ENCODE measurements around the gene CBX1. TPM values are rescaled to one million over a fixed set of nuclear protein-coding genes. Genes with fewer than 3 reads are reported as not detected.

CBX1 gene
- total RNA-seq (10 to 100 TPM; 45.6 to 81.1 TPM), polyA plus RNA-seq (10 to 100 TPM; 33.3 to 52.3 TPM)
- long read RNA-seq, donor 1, transcript CBX1-201 (5 exons, 2,232 nt): major isoform, 14 of 19 reads
- long read RNA-seq, donor 1, partial matches to known transcripts: 5 of 19 reads
- long read RNA-seq, donor 1, other reads (novel, unspliced or antisense): 0 of 19 reads
- long read RNA-seq, donor 2, transcript CBX1-201 (5 exons, 2,232 nt): major isoform, 5 of 13 reads
- long read RNA-seq, donor 2, partial matches to known transcripts: 4 of 13 reads
- long read RNA-seq, donor 2, other reads (novel, unspliced or antisense): 4 of 13 reads

GRCh38 chr17:48101012-48101720 is at the start of gene CBX1:
Gene CBX1, minus strand, starts transcription at chr17:48101478. Its CDS starts 24,474 bp downstream, at chr17:48077004.
- peak; percentile 97 to 98 for DNase-seq
- 1% methylated on average over 66 to 79 of the region's 79 CpGs for WGBS, 2 donors
- intact Hi-C loops (cut with DNase I): no loop called here
- Histone ChIP-seq H3K4me3 (ENCODE audit: low read length in 2 of 2) (peak within 1 kb of the TSS; percentile 71 to 94), H3K9me3 (ENCODE audit: control insufficient read depth, low read length) (no peaks in the 10 kb centered on the region), H3K27ac (ENCODE audit: low read depth in 1 of 2, low read length in 2 of 2) (peak within 1 kb of the TSS; percentile 38 to 73), H3K27me3 (ENCODE audit: control insufficient read depth in 1 of 2, insufficient read depth in 2 of 2, low read length in 1 of 2) (no peaks in the 10 kb centered on the region), H3K36me3 (ENCODE audit: control insufficient read depth in 1 of 2, insufficient read depth in 2 of 2, low read length in 1 of 2) (no peaks in the 10 kb centered on the region), H3K4me1 (ENCODE audit: control insufficient read depth in 1 of 2, insufficient read depth in 2 of 2, low read length in 2 of 2) (no peaks in the 10 kb centered on the region)
- ATAC-seq (ENCODE audit: low FRiP score): peak; percentile 98

- ATAC-seq (ENCODE audit: low FRiP score) (no peak), DNase-seq (no peak)
- no peaks in the 10 kb centered on the region for H3K36me3 ChIP-seq (ENCODE audit: control insufficient read depth in 1 of 2, insufficient read depth in 2 of 2, low read length in 1 of 2)
- no peaks in the 10 kb centered on the region for H3K4me1 ChIP-seq (ENCODE audit: control insufficient read depth in 1 of 2, insufficient read depth in 2 of 2, low read length in 2 of 2)
- H3K27me3 ChIP-seq (ENCODE audit: control insufficient read depth in 1 of 2, insufficient read depth in 2 of 2, low read length in 1 of 2): no peaks in the 10 kb centered on the region
- no peak overlapping the region for H3K4me3 ChIP-seq (ENCODE audit: low read length in 2 of 2)
- WGBS, 2 donors: 57 to 61% methylated on average over 11 of the region's 11 CpGs
- intact Hi-C loops (cut with DNase I): no loop called here
- H3K27ac ChIP-seq (ENCODE audit: low read depth in 1 of 2, low read length in 2 of 2): no peak overlapping the region
- no peaks in the 10 kb centered on the region for H3K9me3 ChIP-seq (ENCODE audit: control insufficient read depth, low read length)
These were observed 49.3 kb upstream of the CBX1 start for GRCh38 chr17:48150597-48151001.

GRCh38 chr17:48149787-48150463 is 48.6 kb upstream of the CBX1 start:
- Histone ChIP-seq H3K4me1 (ENCODE audit: control insufficient read depth in 1 of 2, insufficient read depth in 2 of 2, low read length in 2 of 2) (no peaks in the 10 kb centered on the region), H3K4me3 (ENCODE audit: low read length in 2 of 2) (no peak overlapping the region), H3K9me3 (ENCODE audit: control insufficient read depth, low read length) (no peaks in the 10 kb centered on the region), H3K36me3 (ENCODE audit: control insufficient read depth in 1 of 2, insufficient read depth in 2 of 2, low read length in 1 of 2) (no peaks in the 10 kb centered on the region), H3K27me3 (ENCODE audit: control insufficient read depth in 1 of 2, insufficient read depth in 2 of 2, low read length in 1 of 2) (no peaks in the 10 kb centered on the region), H3K27ac (ENCODE audit: low read depth in 1 of 2, low read length in 2 of 2) (no peak overlapping the region)
- intact Hi-C loops (cut with DNase I): no loop called here
- no peak for ATAC-seq (ENCODE audit: low FRiP score)
- DNase-seq: no peak
- WGBS, 2 donors: 79 to 81% methylated on average over 4 of the region's 4 CpGs

DNA sequence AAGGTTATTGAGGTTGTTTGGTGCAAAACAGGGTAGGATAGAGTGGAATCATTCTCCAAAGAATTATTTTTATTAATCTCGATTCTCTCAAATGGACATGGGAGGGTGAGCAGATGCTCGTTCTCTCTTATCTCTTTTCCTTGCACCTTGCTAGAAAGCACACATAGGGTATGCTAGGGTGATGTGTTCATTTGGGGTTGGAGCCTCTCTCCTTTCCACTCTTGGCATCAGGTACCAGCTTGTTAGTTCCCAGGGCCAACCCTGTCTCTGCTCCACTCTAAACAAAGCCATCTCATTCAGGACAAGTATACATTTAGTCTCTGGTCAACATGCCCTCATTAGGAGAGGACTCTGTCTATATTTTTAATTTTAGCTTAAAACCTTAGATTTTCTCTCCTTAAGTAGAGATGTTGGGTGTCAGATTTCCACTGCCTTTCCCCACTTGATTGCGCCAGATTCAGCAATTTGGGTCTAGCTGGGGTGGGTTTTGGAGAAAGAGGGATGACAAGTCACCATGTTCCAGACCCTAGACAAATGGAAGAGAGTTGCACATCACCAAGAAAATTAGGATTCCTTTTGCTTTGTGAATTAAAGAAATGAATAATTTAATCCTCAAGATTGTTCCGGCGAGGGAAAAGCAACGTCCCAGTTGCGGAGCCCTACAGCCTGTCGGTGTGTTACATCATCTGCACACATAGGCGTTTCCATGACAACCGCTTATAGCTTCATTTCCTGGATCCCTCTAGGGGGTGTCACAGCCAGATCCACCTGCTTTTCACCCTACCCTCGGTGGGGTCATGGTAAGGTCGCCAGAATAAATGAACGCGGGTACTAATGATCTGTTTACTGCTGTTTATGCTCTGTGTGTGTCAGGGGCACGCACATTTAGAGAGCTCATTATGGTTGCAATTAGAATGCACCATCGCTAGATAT is 47.8 kb upstream of the CBX1 start:
- H3K4me1 ChIP-seq (ENCODE audit: control insufficient read depth in 1 of 2, insufficient read depth in 2 of 2, low read length in 2 of 2): no peaks in the 10 kb centered on the region
- H3K4me3 ChIP-seq (ENCODE audit: low read length in 2 of 2): no peak overlapping the region
- no peaks in the 10 kb centered on the region for H3K36me3 ChIP-seq (ENCODE audit: control insufficient read depth in 1 of 2, insufficient read depth in 2 of 2, low read length in 1 of 2)
- no peaks in the 10 kb centered on the region for H3K9me3 ChIP-seq (ENCODE audit: control insufficient read depth, low read length)
- ATAC-seq (ENCODE audit: low FRiP score): no peak
- WGBS, 2 donors: 49 to 56% methylated on average over 16 of the region's 16 CpGs
- no peak for DNase-seq
- intact Hi-C loops (cut with DNase I): no loop called here
- H3K27me3 ChIP-seq (ENCODE audit: control insufficient read depth in 1 of 2, insufficient read depth in 2 of 2, low read length in 1 of 2): peaks cover 0 to 3% of the 10 kb centered on the region in 2 donors
- H3K27ac ChIP-seq (ENCODE audit: low read depth in 1 of 2, low read length in 2 of 2): no peak overlapping the region

DNA sequence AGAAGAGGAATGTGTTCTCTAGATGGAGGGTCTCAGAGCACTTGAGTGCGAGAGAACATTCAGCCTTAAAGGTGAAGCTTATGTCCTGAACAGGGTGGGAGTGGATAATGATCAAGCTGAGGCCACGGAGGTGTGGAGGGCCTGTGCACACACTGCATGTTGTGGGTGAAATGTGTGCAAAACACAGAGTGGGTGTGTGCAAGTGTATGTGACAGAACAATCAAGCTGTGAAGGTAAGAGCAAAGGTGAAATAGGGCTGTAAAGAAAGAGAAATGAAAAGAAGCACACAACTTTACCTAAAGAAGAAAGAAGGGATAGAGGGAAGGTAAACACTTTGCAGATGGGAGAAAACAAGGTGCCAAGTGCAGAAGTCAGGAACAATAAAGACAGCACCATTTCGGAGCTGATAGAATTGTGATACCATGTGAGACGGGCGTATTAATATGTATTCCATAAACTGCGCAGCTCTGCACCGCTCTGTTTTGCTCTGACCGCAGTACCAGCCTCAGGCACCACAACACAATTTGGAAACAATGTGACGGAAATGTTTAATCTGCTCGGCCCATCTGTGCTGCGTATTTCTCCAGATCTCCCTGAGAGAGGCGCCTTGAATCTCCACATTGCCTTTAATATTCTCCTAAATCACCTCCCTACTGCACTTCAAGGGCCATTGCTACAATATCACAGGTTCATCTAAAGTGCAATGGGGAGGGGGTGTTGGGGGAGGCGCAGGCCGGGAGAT is 46.9 kb upstream of the CBX1 start:
- intact Hi-C loops (cut with DNase I): no loop called here
- Histone ChIP-seq H3K27me3 (ENCODE audit: control insufficient read depth in 1 of 2, insufficient read depth in 2 of 2, low read length in 1 of 2) (peaks cover 0 to 6% of the 10 kb centered on the region in 2 donors), H3K4me3 (ENCODE audit: low read length in 2 of 2) (no peak overlapping the region), H3K36me3 (ENCODE audit: control insufficient read depth in 1 of 2, insufficient read depth in 2 of 2, low read length in 1 of 2) (no peaks in the 10 kb centered on the region), H3K27ac (ENCODE audit: low read depth in 1 of 2, low read length in 2 of 2) (no peak overlapping the region), H3K9me3 (ENCODE audit: control insufficient read depth, low read length) (no peaks in the 10 kb centered on the region), H3K4me1 (ENCODE audit: control insufficient read depth in 1 of 2, insufficient read depth in 2 of 2, low read length in 2 of 2) (no peaks in the 10 kb centered on the region)
- ATAC-seq (ENCODE audit: low FRiP score): no peak
- DNase-seq: no peak
- WGBS, 2 donors: 82 to 86% methylated on average over 14 of the region's 14 CpGs

- ATAC-seq (ENCODE audit: low FRiP score) (no peak), DNase-seq (no peak)
- H3K27me3 ChIP-seq (ENCODE audit: control insufficient read depth in 1 of 2, insufficient read depth in 2 of 2, low read length in 1 of 2): peaks cover 0 to 6% of the 10 kb centered on the region in 2 donors
- H3K4me1 ChIP-seq (ENCODE audit: control insufficient read depth in 1 of 2, insufficient read depth in 2 of 2, low read length in 2 of 2): no peaks in the 10 kb centered on the region
- H3K27ac ChIP-seq (ENCODE audit: low read depth in 1 of 2, low read length in 2 of 2): no peak overlapping the region
- intact Hi-C loops (cut with DNase I): no loop called here
- H3K36me3 ChIP-seq (ENCODE audit: control insufficient read depth in 1 of 2, insufficient read depth in 2 of 2, low read length in 1 of 2): no peaks in the 10 kb centered on the region
- no peak overlapping the region for H3K4me3 ChIP-seq (ENCODE audit: low read length in 2 of 2)
- 98 to 99% methylated on average over 3 of the region's 3 CpGs for WGBS, 2 donors
- H3K9me3 ChIP-seq (ENCODE audit: control insufficient read depth, low read length): no peaks in the 10 kb centered on the region
These were observed 43.9 kb upstream of the CBX1 start for GRCh38 chr17:48144976-48145798.

GRCh38 chr17:48144231-48144630 is 43.0 kb upstream of the CBX1 start:
- H3K27me3 ChIP-seq (ENCODE audit: control insufficient read depth in 1 of 2, insufficient read depth in 2 of 2, low read length in 1 of 2): peaks cover 0 to 6% of the 10 kb centered on the region in 2 donors
- WGBS, 2 donors: 46 to 52% methylated on average over 8 of the region's 8 CpGs
- H3K36me3 ChIP-seq (ENCODE audit: control insufficient read depth in 1 of 2, insufficient read depth in 2 of 2, low read length in 1 of 2): no peaks in the 10 kb centered on the region
- DNase-seq (no peak), ATAC-seq (ENCODE audit: low FRiP score) (no peak)
- no peaks in the 10 kb centered on the region for H3K4me1 ChIP-seq (ENCODE audit: control insufficient read depth in 1 of 2, insufficient read depth in 2 of 2, low read length in 2 of 2)
- no peak overlapping the region for H3K27ac ChIP-seq (ENCODE audit: low read depth in 1 of 2, low read length in 2 of 2)
- no peaks in the 10 kb centered on the region for H3K9me3 ChIP-seq (ENCODE audit: control insufficient read depth, low read length)
- H3K4me3 ChIP-seq (ENCODE audit: low read length in 2 of 2): no peak overlapping the region
- intact Hi-C loops (cut with DNase I): no loop called here

Data from aorta (tissue), 5 donors.